MM.1S (cell line): Measurements from ENCODE around the gene XYLT1.

Source experiments
- EZH2 ChIP-seq: fragments of 300-600 bp; sonication (generic); optimal IDR thresholded peaks from 2 replicates; pipeline ENCODE3; 2017; ENCODE audit warnings: low read depth, mild to moderate bottlenecking, antibody characterized with exemption, low read length, mixed read lengths
- TF ChIP-seq, protein P1 (sequence below): fragments of 300-600 bp; sonication (generic); IDR thresholded peaks from 2 replicates; pipeline ENCODE4 v1.5.1; 2016; ENCODE audit warnings: antibody characterized with exemption, low read length, mixed read lengths

DNA sequence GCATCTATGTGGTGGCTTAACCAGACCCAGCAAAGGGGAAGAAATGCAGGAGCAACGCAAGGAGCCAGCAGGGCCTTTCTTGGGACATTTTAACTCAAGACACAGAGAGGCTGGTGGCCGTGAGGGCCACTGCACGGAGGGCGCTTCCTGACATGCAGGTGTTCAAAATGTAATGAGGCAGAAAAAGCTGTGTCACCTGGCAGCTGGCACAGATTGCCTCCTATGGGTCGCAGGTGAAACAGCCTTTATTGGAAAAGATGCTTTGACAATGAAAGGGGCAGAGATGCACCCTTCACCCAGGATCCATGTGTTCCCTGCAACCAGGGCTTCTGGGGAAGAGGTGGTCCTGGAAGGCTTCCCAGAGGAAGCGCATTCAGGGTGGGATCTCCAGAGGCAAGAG lies 219.3 kb downstream of the XYLT1 start:
- TF ChIP-seq, protein P1, sequence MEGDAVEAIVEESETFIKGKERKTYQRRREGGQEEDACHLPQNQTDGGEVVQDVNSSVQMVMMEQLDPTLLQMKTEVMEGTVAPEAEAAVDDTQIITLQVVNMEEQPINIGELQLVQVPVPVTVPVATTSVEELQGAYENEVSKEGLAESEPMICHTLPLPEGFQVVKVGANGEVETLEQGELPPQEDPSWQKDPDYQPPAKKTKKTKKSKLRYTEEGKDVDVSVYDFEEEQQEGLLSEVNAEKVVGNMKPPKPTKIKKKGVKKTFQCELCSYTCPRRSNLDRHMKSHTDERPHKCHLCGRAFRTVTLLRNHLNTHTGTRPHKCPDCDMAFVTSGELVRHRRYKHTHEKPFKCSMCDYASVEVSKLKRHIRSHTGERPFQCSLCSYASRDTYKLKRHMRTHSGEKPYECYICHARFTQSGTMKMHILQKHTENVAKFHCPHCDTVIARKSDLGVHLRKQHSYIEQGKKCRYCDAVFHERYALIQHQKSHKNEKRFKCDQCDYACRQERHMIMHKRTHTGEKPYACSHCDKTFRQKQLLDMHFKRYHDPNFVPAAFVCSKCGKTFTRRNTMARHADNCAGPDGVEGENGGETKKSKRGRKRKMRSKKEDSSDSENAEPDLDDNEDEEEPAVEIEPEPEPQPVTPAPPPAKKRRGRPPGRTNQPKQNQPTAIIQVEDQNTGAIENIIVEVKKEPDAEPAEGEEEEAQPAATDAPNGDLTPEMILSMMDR = no peak
- TF ChIP-seq EZH2 = no peak
